HepG2 (cell line): Measurements from ENCODE around the gene PHTF2. TPM values are rescaled to one million over a fixed set of nuclear protein-coding genes. Genes with fewer than 3 reads are reported as not detected.

Source experiments
- ATAC-seq: fragments of 200-7000 bp; cut with Tn5 transposase; 3 replicates; pipeline ENCODE4 v1.9.1; 2020; ENCODE audit warnings: mild to moderate bottlenecking, moderate library complexity
- BruUV-seq: library from RNA; stranded (reverse); fragments of 400-500 nt; replicated peaks from 2 replicates; lab custom pipeline; 2021; lab: Mats Ljungman, UMichigan
- CTCF ChIA-PET: fragments of 300-600 bp; formaldehyde crosslinking; extraction: SDS; loops from one replicate; lab custom pipeline; 2021; ENCODE audit warnings: low total read pairs, inconsistent platforms, low intra/inter-chr PET ratio; lab: Yijun Ruan, JAX
- POLR2A ChIA-PET: fragments of 350-600 bp; sonication (Branson Sonifier 250); formaldehyde crosslinking; loops from one replicate; lab custom pipeline; 2020; ENCODE audit warnings: antibody characterized with exemption, inconsistent platforms; lab: Yijun Ruan, JAX
- DNase-seq: peaks from one replicate; pipeline ENCODE4 v3.0.0-alpha.2; 2015; ENCODE audit warnings: low spot score
- FAIRE-seq: peaks from 3 replicates; lab custom pipeline; 2011; peaks lifted over from hg19 to GRCh38; lab: Jason Lieb, UNC
- H2AFZ ChIP-seq: one replicate; pipeline ENCODE4 v1.6.1; 2011; ENCODE audit warnings: low read length, inconsistent platforms
- H3K27ac ChIP-seq: fragments of 300-600 bp; 3 replicates; pipeline ENCODE4 v1.8.0; 2011; ENCODE audit warnings: mixed run types, mild to moderate bottlenecking, mixed read lengths, low read length, inconsistent platforms; ENCODE audit not compliant: insufficient read depth; ENCODE audit errors: extremely low read length
- H3K27me3 ChIP-seq, 2 experiments: fragments of 200-600 bp in 1 of 2; 2 replicates in 1 of 2; 3 replicates in 1 of 2; pipeline versions ENCODE4 v1.6.0 to v1.8.0; 2011; ENCODE audit warnings: low read length in 2 of 2, mild to moderate bottlenecking in 2 of 2, moderate library complexity in 2 of 2, inconsistent platforms in 1 of 2; ENCODE audit not compliant: insufficient read depth in 2 of 2, control insufficient read depth in 1 of 2
- H3K36me3 ChIP-seq, 2 experiments: fragments of 200-600 bp in 1 of 2; replicated peaks in 1 of 2; 2 replicates in 1 of 2; 3 replicates in 1 of 2; pipeline versions ENCODE4 v1.5.1 to v1.8.0; 2011; ENCODE audit warnings: low read length in 2 of 2, inconsistent platforms in 1 of 2; ENCODE audit not compliant: insufficient read depth in 2 of 2, control insufficient read depth in 1 of 2
- H3K4me1 ChIP-seq: 2 replicates; pipeline ENCODE4 v1.5.1; 2012; ENCODE audit warnings: low read length, inconsistent platforms; ENCODE audit not compliant: insufficient read depth
- H3K4me2 ChIP-seq: 2 replicates; pipeline ENCODE4 v1.6.0; 2011; ENCODE audit warnings: low read depth, low read length, inconsistent platforms
- H3K4me3 ChIP-seq, 3 experiments: fragments of 200-600 bp in 1 of 3; sonication (generic), shearing (Covaris generic) in 1 of 3; replicated peaks in 1 of 3; 2 replicates each; pipeline ENCODE4 v1.5.1; 2011 to 2016; ENCODE audit warnings: low read length in 3 of 3, inconsistent platforms in 2 of 3, low read depth in 2 of 3, mild to moderate bottlenecking in 2 of 3, control low read depth in 1 of 3, mixed read lengths in 1 of 3; ENCODE audit not compliant: insufficient read depth in 1 of 3
- H3K79me2 ChIP-seq: one replicate; pipeline ENCODE4 v1.6.1; 2011; ENCODE audit warnings: low read length, inconsistent platforms; ENCODE audit not compliant: insufficient read depth
- H3K9ac ChIP-seq: 2 replicates; pipeline ENCODE4 v1.6.0; 2011; ENCODE audit warnings: mild to moderate bottlenecking, low read depth, low read length, inconsistent platforms; ENCODE audit not compliant: insufficient read depth
- H3K9me3 ChIP-seq: 2 replicates; pipeline ENCODE4 v1.5.1; 2012; ENCODE audit warnings: mild to moderate bottlenecking, low read length
- H4K20me1 ChIP-seq: 2 replicates; pipeline ENCODE4 v1.6.0; 2011; ENCODE audit warnings: inconsistent platforms, mild to moderate bottlenecking, low read length, moderate library complexity; ENCODE audit not compliant: insufficient read depth
- ATF7-NPFF ChIP-seq: sonication (generic); formaldehyde crosslinking; IDR thresholded peaks from 2 replicates; pipeline ENCODE4 v1.8.1; 2023; ENCODE audit warnings: mild to moderate bottlenecking, low read depth, missing genetic modification reagents, moderate library complexity
- ATRX ChIP-seq: sonication (generic); formaldehyde crosslinking; IDR thresholded peaks from 2 replicates; pipeline ENCODE4 v1.4.0; 2020; ENCODE audit warnings: missing genetic modification reagents, borderline replicate concordance
- DPF2 ChIP-seq: sonication (generic); formaldehyde crosslinking; IDR thresholded peaks from 2 replicates; pipeline ENCODE4 v1.4.0; 2020; ENCODE audit warnings: mild to moderate bottlenecking, low read depth, missing genetic modification reagents, borderline replicate concordance
- FOXO1 ChIP-seq: sonication (generic); formaldehyde crosslinking; IDR thresholded peaks from 2 replicates; pipeline ENCODE4 v1.4.0; 2020; ENCODE audit warnings: missing genetic modification reagents
- HHEX ChIP-seq: IDR thresholded peaks from 2 replicates; pipeline ENCODE4 v1.6.1; 2016; ENCODE audit warnings: control low read depth
- JARID2 ChIP-seq: sonication (generic); formaldehyde crosslinking; IDR thresholded peaks from 2 replicates; pipeline ENCODE4 v1.8.1; 2023; ENCODE audit warnings: missing genetic modification reagents, inconsistent platforms; ENCODE audit not compliant: insufficient replicate concordance
- KDM1A ChIP-seq: IDR thresholded peaks from 2 replicates; pipeline ENCODE4 v1.6.1; 2016; ENCODE audit warnings: missing compliant biosample characterization
- NBN ChIP-seq: fragments of 450-650 bp; conservative IDR thresholded peaks from 2 replicates; pipeline ENCODE4 v1.6.1; 2017
- RFXAP ChIP-seq: sonication (generic); formaldehyde crosslinking; IDR thresholded peaks from 2 replicates; pipeline ENCODE4 v1.4.0; 2020; ENCODE audit warnings: missing genetic modification reagents, borderline replicate concordance
- ZFX ChIP-seq: sonication (generic); formaldehyde crosslinking; IDR thresholded peaks from 2 replicates; pipeline ENCODE4 v1.4.0; 2020; ENCODE audit warnings: mild to moderate bottlenecking, low read depth, missing genetic modification reagents, moderate library complexity
- ZNF136 ChIP-seq: sonication (generic); formaldehyde crosslinking; IDR thresholded peaks from 2 replicates; pipeline ENCODE4 v1.8.1; 2022; ENCODE audit warnings: low read depth, mild to moderate bottlenecking, moderate library complexity, missing genetic modification reagents
- ZNF264 ChIP-seq: sonication (generic); formaldehyde crosslinking; IDR thresholded peaks from 2 replicates; pipeline ENCODE4 v1.4.0; 2020; ENCODE audit warnings: missing genetic modification reagents
- ZNF761 ChIP-seq: sonication (generic); formaldehyde crosslinking; conservative IDR thresholded peaks from 2 replicates; pipeline ENCODE4 v1.4.0; 2020; ENCODE audit warnings: mild to moderate bottlenecking, missing genetic modification reagents
- ZNF768 ChIP-seq: sonication (generic); formaldehyde crosslinking; IDR thresholded peaks from 2 replicates; pipeline ENCODE4 v1.4.0; 2020; ENCODE audit warnings: missing genetic modification reagents
- ZNF83 ChIP-seq: sonication (generic); formaldehyde crosslinking; IDR thresholded peaks from 2 replicates; pipeline ENCODE4 v1.4.0; 2020; ENCODE audit warnings: missing genetic modification reagents, mild to moderate bottlenecking, borderline replicate concordance
- WGBS: methylation state at CpG from one replicate; pipeline ENCODE4 v1.1.6; 2017; ENCODE audit warnings: low lambda C conversion rate; 5-methylcytosine and 5-hydroxymethylcytosine counted together
- in situ Hi-C: cut with HindIII; loops from 2 replicates; pipeline ENCODE4 v1.10.0; 2017; ENCODE audit warnings: low pct_unique_long_range_greater_than_20kb; ENCODE audit not compliant: extremely low pct_ligation_motif_present
- intact Hi-C: fragments of 100-400 bp; cut with micrococcal nuclease; formaldehyde crosslinking; loops from one replicate; pipeline ENCODE4 v1.10.0; 2022; ENCODE audit not compliant: unreplicated experiment
- polyA plus RNA-seq, 8 experiments: library from polyadenylated mRNA; depleted of rRNA in 3 of 8; stranded (reverse) in 7 of 8; unstranded in 1 of 8; fragments of >200 nt; fragmentation: Illumina TruSeq in 4 of 8; extraction: Trizol in 4 of 8; gene quantifications; 2 replicates each; pipeline versions ENCODE4 v1.2.1 to v1.2.3, GENCODE V29; 2011 to 2016; ENCODE audit warnings: low read depth in 4 of 8, missing spikeins in 1 of 8, mixed read lengths in 1 of 8; ENCODE audit not compliant: insufficient read depth in 1 of 8
- total RNA-seq, 5 experiments: library from RNA; depleted of rRNA; stranded (reverse); fragments of >200 nt; fragmentation: Illumina TruSeq; extraction: Trizol; gene quantifications; 2 replicates each; pipeline ENCODE4 v1.2.3, GENCODE V29; 2016; ENCODE audit warnings: low read depth in 1 of 5
- TF ChIP-seq, protein P1 (sequence below): sonication (generic); formaldehyde crosslinking; IDR thresholded peaks from 2 replicates; pipeline ENCODE4 v1.8.0; 2022; ENCODE audit warnings: mild to moderate bottlenecking, missing genetic modification reagents, borderline replicate concordance

The PHTF2 gene
- total and polyA plus RNA-seq, 2 of the 13 experiments (the other 11 are each of a cell fraction or from before 2014, with no cell fraction given) = 7.4 to 10.2 TPM

DNA sequence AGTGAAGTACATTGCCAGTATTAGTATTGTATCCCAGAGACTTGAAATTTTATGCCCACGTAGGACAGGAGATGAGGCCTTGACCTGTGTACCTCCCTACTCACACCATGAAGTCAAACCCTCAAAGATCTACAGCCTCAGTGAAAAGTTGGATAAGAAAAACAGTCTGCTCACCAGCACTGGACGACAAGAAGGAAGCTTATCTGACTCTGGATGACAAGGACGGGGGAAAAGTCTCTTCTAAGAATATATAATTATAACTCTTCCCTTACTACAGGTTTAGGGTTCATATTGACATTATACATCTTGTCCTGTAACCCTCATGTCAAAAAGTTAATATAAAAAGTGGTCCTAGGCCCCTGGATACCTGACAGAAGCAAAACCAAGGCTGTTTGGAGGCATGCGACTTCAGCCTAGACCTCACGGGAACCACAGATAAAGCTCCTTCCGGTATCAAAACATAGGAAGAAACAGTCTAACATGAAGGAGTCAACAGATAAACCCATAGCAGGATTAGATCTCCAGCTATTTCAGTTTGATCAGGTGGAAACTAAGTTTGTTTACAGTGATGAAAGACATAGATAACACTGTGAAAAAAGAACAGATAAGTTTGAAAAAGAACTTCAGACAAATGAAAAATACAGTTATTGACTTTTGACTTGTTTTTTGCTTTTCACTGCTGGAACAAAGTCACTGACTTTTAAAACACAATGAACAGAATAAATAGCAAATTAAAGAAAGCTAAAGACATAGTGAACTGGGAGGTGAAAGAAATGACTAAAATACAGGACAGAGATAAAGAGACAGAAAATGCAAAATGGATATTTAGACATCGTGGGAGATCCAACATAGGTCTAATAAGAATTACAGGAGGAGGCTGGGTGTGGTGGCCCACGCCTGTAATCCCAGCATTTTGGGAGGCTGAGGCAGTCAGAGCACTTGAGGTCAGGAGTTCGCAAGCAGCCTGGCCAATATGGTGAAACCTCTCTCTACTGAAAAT, 145.9 kb downstream of the PHTF2 start:
- ATAC-seq = no peak
- POLR2A ChIA-PET = no interaction called here
- Histone ChIP-seq H3K9ac (no peak overlapping the region), H3K27me3 (no peaks in the 10 kb centered on the region)
- intact Hi-C loops = loop anchor here (5.0 kb wide), 2 partner anchors 78 to 488 kb away; no protein-coding TSS in a partner anchor
- TF ChIP-seq ZNF768 (CRISPR knock-in tag) = no peak
- TF ChIP-seq ZFX = no peak
- no peak for TF ChIP-seq ZNF264 (CRISPR knock-in tag)
- TF ChIP-seq FOXO1 (CRISPR knock-in tag) = no peak
- TF ChIP-seq, protein P1, sequence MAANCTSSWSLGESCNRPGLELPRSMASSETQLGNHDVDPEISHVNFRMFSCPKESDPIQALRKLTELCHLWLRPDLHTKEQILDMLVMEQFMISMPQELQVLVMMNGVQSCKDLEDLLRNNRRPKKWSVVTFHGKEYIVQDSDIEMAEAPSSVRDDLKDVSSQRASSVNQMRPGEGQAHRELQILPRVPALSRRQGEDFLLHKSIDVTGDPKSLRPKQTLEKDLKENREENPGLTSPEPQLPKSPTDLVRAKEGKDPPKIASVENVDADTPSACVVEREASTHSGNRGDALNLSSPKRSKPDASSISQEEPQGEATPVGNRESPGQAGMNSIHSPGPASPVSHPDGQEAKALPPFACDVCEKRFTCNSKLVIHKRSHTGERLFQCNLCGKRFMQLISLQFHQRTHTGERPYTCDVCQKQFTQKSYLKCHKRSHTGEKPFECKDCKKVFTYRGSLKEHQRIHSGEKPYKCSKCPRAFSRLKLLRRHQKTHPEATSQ (CRISPR knock-in tag) = no peak
- TF ChIP-seq ATF7-NPFF (CRISPR knock-in tag) = no peak
- TF ChIP-seq HHEX (CRISPR knock-in tag) = no peak
- TF ChIP-seq ZNF136 (CRISPR knock-in tag) = no peak
- no peak for TF ChIP-seq JARID2 (CRISPR knock-in tag)
- no peak for TF ChIP-seq ATRX (CRISPR knock-in tag)
- TF ChIP-seq KDM1A (CRISPR knock-in tag) = no peak
- TF ChIP-seq ZNF83 (CRISPR knock-in tag) = no peak
- no peak for TF ChIP-seq NBN
- no peak for TF ChIP-seq ZNF761
- no peak for TF ChIP-seq RFXAP
- no peak for TF ChIP-seq DPF2 (CRISPR knock-in tag)
- TF ChIP-seq, all 625 proteins: peak for 0
- WGBS = 79% methylated on average over 9 of the region's 9 CpGs
- no peak for DNase-seq
- in situ Hi-C loops = no loop called here
- Histone ChIP-seq H4K20me1 (no peaks in the 10 kb centered on the region), H3K9me3 (no peaks in the 10 kb centered on the region), H3K4me1 (peaks cover 17% of the 10 kb centered on the region), H3K79me2 (no peaks in the 10 kb centered on the region), H2AFZ (no peak overlapping the region), H3K36me3 (no peaks in the 10 kb centered on the region), H3K4me2 (no peak overlapping the region), H3K4me3 (no peak overlapping the region), H3K27ac (no peak overlapping the region)
- no peak for FAIRE-seq
- no TSS peak for BruUV-seq
- CTCF ChIA-PET = no interaction called here
